Lower lobe of right lung (tissue), 2 donors: ENCODE measurements around the gene FBXO24. TPM values are rescaled to one million over a fixed set of nuclear protein-coding genes. Genes with fewer than 3 reads are reported as not detected.
"Not testable (repeated sequence)": the region's sequence is repeated elsewhere in the genome, so short reads cannot be mapped to it uniquely, and the experiment has no call there.

ENCODE experiments used
- ATAC-seq, 2 donors: fragments of 200-7000 bp; cut with Tn5 transposase; one replicate each; pipeline ENCODE4 v1.9.1; 2020 to 2022; ENCODE audit warnings: mild to moderate bottlenecking in 2 of 2, moderate library complexity in 2 of 2
- DNase-seq: peaks from one replicate; pipeline ENCODE4 v3.0.0-alpha.2; 2020
- H3K27ac ChIP-seq: fragments of 200-600 bp; one replicate; pipeline ENCODE4 v1.8.0; 2022
- H3K27me3 ChIP-seq: fragments of 200-600 bp; one replicate; pipeline ENCODE4 v1.8.0; 2022; ENCODE audit warnings: low read depth
- H3K36me3 ChIP-seq: fragments of 200-600 bp; one replicate; pipeline ENCODE4 v1.8.0; 2022; ENCODE audit warnings: mild to moderate bottlenecking
- H3K4me1 ChIP-seq: fragments of 200-600 bp; one replicate; pipeline ENCODE4 v1.8.0; 2022
- H3K4me3 ChIP-seq: fragments of 200-600 bp; one replicate; pipeline ENCODE4 v1.8.0; 2022; ENCODE audit warnings: mild to moderate bottlenecking
- H3K9me3 ChIP-seq: fragments of 200-600 bp; one replicate; pipeline ENCODE4 v1.8.0; 2022
- CTCF ChIP-seq: fragments of 200-600 bp; IDR thresholded peaks from one replicate; pipeline ENCODE4 v1.8.0; 2022; ENCODE audit warnings: antibody characterized with exemption, mild to moderate bottlenecking
- intact Hi-C: fragments of 100-400 bp; cut with DNase I; formaldehyde crosslinking; loops from one replicate; pipeline ENCODE4 v1.11.0; 2022
- long read RNA-seq: library from polyadenylated mRNA; unstranded; transcript quantifications from one replicate; pipeline ENCODE4 v2.0.0, GENCODE V29; 2021
- total RNA-seq: library from RNA; stranded (reverse); fragmentation: NEBNext Ultra II Directional; extraction: Animal tissue kit (Norgen Biotek cat#: 25700); gene quantifications from one replicate; pipeline ENCODE4 v1.2.1, GENCODE V29; 2021
- donor health status: DM: no; HTN: yes; CAD: no; lungs with severe emphysema.

The FBXO24 gene
- total RNA-seq, result 0.74 TPM
- long read RNA-seq, partial matches to known transcripts, result 0 of 7 reads
- long read RNA-seq, other reads (novel, unspliced or antisense), result 7 of 7 reads

DNA sequence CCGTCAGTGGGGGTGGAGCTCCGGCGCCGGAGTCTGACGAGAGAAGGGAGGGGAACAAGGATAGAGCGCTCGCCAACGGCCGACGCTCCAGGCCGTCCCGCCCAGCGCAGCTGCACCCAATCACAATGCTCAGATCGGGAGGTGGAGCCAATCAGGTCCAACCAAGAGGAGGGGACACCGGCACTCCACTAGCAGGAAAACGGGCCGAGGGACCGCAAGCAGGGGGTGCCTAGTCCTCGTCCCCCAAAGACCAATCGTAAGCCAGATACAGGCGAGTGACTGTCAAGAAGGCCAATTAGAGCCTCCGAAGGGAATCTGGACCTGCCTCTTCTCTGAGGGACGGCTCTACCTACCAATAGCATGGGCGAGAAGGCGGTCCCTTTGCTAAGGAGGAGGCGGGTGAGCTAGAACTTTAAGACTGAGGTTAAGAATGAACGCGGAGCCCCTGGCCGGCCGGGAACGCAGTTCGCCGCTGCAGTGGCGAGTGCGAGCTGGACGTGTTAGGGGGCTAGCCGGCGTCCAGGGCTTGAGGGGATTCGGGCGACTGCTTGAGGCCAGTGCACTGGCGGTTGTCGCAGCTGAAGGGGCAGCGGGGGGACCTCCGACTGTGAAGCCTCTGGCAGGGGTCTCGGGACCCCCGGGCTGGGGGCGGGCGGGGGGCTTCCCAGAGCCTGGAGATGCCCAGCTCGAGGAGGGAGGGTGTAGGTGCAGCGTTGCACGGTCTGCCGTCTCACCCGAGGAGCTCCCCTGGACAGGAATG, at the start of gene FBXO24:
Gene FBXO24 (plus strand): TSS at position 63 of the 760 bp plus-strand sequence. CDS start 298 bp downstream, at position 361.
- peak; percentile 93 to 95 for ATAC-seq
- peak within 1 kb of the TSS; percentile 98 for H3K27ac ChIP-seq
- intact Hi-C loops, result no loop called here

GRCh38 chr7:100536695-100537094, 49.4 kb upstream of the FBXO24 start:
- ATAC-seq, H3K4me3 ChIP-seq, intact Hi-C loops, H3K36me3 ChIP-seq, H3K27ac ChIP-seq, H3K9me3 ChIP-seq, DNase-seq, H3K27me3 ChIP-seq: not testable (repeated sequence)
- peaks cover 13% of the 10 kb centered on the region for H3K4me1 ChIP-seq

More for the DNA sequence above, at the start of gene FBXO24:
- no peak for TF ChIP-seq CTCF
- H3K36me3 ChIP-seq, result peaks cover 18% of the 10 kb centered on the region
- no peaks in the 10 kb centered on the region for H3K27me3 ChIP-seq
- H3K4me1 ChIP-seq, result peaks cover 43% of the 10 kb centered on the region
- H3K4me3 ChIP-seq, result peak within 1 kb of the TSS; percentile 99
- peak; percentile 100 for DNase-seq
- H3K9me3 ChIP-seq, result no peaks in the 10 kb centered on the region

- H3K4me1 ChIP-seq, result peaks cover 13% of the 10 kb centered on the region
- intact Hi-C loops, result no loop called here
- no peaks in the 10 kb centered on the region for H3K27me3 ChIP-seq
- H3K9me3 ChIP-seq, result no peaks in the 10 kb centered on the region
- ATAC-seq, result no peak
- H3K4me3 ChIP-seq, result peak overlapping the region; percentile 34
- no peak for TF ChIP-seq CTCF
- H3K36me3 ChIP-seq, result no peaks in the 10 kb centered on the region
- H3K27ac ChIP-seq, result peak overlapping the region; percentile 59
- no peak for DNase-seq
These were observed 47.8 kb upstream of the FBXO24 start for GRCh38 chr7:100538348-100538653.

DNA sequence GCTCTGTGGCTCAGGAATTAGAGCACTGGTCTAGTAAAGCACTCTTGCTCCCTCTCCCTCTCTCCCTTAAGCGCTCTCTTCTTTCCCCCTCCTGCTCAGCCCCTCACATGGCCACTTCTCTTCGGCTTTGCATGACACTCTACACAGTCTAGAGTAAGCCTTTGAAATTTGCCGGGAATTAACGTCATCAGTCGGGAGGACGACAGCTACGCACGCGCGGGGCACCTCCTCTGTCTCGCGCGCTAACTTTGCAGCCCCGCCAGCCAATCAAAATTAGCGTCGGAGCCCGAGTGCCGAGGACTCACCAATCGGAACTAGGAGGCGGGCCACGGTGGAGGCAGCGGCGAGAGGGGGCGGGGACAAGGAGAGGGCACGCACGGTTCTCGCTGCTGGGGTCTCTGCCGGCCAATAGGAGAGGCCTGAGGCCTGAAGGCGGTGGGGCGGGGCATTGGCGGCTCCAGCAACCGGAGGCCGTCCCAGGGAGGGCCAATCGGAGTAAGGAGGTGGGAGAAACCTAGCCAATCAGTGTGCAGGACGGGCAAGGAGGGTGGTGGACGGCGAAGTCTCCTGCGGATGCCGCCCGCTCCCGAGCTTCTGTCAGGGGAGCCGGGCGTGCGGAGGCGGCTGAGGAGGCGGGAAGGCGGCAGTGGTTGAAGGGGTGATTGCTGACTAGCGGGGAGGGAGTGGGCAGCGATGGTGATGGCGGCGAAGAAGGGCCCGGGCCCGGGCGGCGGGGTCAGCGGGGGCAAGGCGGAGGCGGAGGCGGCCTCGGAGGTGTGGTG, 47.3 kb upstream of the FBXO24 start, which contains the start of gene AGFG2:
Gene AGFG2 (plus strand): TSS at position 550 of the 782 bp plus-strand sequence. CDS start 144 bp downstream, at position 694.
- peaks cover 17% of the 10 kb centered on the region for H3K4me1 ChIP-seq
- H3K27ac ChIP-seq, result peak within 1 kb of the TSS; percentile 77
- H3K36me3 ChIP-seq, result no peaks in the 10 kb centered on the region
- peak within 1 kb of the TSS; percentile 87 for H3K4me3 ChIP-seq
- no peaks in the 10 kb centered on the region for H3K9me3 ChIP-seq
- intact Hi-C loops, result no loop called here
- H3K27me3 ChIP-seq, result no peaks in the 10 kb centered on the region
- no peak for TF ChIP-seq CTCF
- ATAC-seq (peak; percentile 99 to 100), DNase-seq (peak; percentile 100)

GRCh38 chr7:100539436-100540006, 46.6 kb upstream of the FBXO24 start:
- Histone ChIP-seq H3K36me3 (no peaks in the 10 kb centered on the region), H3K4me3 (peak overlapping the region; percentile 87), H3K9me3 (no peaks in the 10 kb centered on the region), H3K27me3 (no peaks in the 10 kb centered on the region), H3K4me1 (peaks cover 24% of the 10 kb centered on the region), H3K27ac (peak overlapping the region; percentile 77)
- TF ChIP-seq CTCF, result no peak
- DNase-seq (no peak), ATAC-seq (peak in 1 of 2 donors; percentile 1)
- intact Hi-C loops, result no loop called here
